GM12864 (cell line): ENCODE measurements around the gene TAMALIN.

ENCODE experiments used
- DNase-seq: peaks from one replicate; pipeline ENCODE4 v3.0.0-alpha.2; 2011; ENCODE audit warnings: low read depth
- H3K4me3 ChIP-seq: 2 replicates; pipeline ENCODE4 v1.5.1; 2011; ENCODE audit warnings: mild to moderate bottlenecking, low read depth, low read length, control low read depth
- TF ChIP-seq, protein P1 (sequence below): IDR thresholded peaks from 2 replicates; pipeline ENCODE4 v1.5.1; 2011; ENCODE audit warnings: low read depth, mild to moderate bottlenecking, moderate library complexity, low read length, control low read depth, inconsistent platforms; ENCODE audit errors: missing control alignments

The TAMALIN gene

GRCh38 chr12:52006726-52007157, at the start of gene TAMALIN:
TSS of gene TAMALIN (plus strand) at chr12:52006946. CDS start at chr12:52007020, 74 bp downstream.
- DNase-seq: no peak
- TF ChIP-seq, protein P1, sequence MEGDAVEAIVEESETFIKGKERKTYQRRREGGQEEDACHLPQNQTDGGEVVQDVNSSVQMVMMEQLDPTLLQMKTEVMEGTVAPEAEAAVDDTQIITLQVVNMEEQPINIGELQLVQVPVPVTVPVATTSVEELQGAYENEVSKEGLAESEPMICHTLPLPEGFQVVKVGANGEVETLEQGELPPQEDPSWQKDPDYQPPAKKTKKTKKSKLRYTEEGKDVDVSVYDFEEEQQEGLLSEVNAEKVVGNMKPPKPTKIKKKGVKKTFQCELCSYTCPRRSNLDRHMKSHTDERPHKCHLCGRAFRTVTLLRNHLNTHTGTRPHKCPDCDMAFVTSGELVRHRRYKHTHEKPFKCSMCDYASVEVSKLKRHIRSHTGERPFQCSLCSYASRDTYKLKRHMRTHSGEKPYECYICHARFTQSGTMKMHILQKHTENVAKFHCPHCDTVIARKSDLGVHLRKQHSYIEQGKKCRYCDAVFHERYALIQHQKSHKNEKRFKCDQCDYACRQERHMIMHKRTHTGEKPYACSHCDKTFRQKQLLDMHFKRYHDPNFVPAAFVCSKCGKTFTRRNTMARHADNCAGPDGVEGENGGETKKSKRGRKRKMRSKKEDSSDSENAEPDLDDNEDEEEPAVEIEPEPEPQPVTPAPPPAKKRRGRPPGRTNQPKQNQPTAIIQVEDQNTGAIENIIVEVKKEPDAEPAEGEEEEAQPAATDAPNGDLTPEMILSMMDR: no peak
- no peak within 1 kb of the TSS; the same call in 1 of the 2 replicates for H3K4me3 ChIP-seq

DNA sequence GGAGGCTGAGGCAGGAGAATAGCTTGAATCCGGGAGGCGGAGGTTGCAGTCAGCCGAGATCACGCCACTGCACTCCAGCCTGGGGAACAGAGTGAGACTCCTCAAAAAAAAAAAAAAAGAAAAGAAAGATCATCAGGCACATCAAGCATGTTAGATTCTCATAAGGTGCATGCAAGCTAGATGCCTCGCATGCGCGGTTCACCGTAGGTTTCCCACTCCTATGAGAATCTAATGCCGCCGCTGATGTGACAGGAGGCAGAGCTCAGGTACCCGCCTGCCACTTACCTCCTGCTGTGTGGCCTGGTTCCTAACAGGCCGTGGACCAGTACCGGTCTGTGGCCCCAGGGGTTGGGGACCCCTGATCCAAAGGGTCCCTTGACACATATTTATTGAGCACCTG, 48.2 kb upstream of the TAMALIN start:
- TF ChIP-seq, protein P1: no peak
- no peak overlapping the region for H3K4me3 ChIP-seq
- no peak for DNase-seq

DNA sequence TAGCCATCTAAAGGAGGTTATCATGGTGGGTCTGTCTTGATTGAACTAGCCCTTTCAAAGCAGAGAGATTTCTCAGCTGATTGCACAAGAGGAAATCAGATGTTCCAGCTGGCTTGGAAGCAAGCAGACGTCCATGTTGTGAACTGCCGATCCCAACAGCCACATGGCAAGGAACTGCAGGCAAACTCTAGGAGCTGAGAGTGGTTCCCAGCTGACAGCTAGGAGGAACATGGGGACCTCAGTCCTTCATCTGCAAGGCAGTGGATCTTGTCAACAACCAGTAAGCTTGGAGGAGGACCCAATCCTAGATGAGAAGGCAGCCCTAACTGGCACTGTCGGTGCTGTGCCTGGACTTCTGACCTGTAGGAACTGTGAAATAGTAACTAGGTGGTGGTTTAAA, 47.5 kb upstream of the TAMALIN start:
- DNase-seq: no peak
- TF ChIP-seq, protein P1: no peak

GRCh38 chr12:51959921-51960320, 46.8 kb upstream of the TAMALIN start:
- H3K4me3 ChIP-seq: no peak overlapping the region
- no peak for DNase-seq
- TF ChIP-seq, protein P1: no peak

More for the DNA sequence above, 47.5 kb upstream of the TAMALIN start:
- H3K4me3 ChIP-seq: no peak overlapping the region

GRCh38 chr12:51960488-51960887, 46.3 kb upstream of the TAMALIN start:
- TF ChIP-seq, protein P1: no peak
- H3K4me3 ChIP-seq: no peak overlapping the region
- DNase-seq: no peak

DNA sequence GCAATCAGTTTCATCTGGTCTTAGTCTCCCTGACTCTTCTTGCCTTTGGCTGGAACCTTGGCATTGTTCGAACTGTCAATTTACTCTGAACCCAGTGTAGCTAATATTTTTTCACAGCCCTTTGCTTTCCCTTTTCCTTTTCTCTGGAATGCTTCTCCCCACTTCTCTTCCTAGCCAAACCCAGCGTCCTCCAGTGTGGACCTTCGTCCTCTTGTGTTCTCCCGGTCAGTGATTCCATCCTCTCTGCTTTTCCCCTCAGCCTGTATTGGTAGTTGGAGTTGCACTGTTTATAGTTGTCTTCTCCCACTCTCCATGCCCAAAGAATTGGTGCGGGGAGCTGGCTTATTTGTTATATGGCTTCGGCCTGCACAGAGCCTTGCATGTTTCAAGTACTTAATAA, 45.9 kb upstream of the TAMALIN start:
- TF ChIP-seq, protein P1: no peak
- H3K4me3 ChIP-seq: no peak overlapping the region
- no peak for DNase-seq

DNA sequence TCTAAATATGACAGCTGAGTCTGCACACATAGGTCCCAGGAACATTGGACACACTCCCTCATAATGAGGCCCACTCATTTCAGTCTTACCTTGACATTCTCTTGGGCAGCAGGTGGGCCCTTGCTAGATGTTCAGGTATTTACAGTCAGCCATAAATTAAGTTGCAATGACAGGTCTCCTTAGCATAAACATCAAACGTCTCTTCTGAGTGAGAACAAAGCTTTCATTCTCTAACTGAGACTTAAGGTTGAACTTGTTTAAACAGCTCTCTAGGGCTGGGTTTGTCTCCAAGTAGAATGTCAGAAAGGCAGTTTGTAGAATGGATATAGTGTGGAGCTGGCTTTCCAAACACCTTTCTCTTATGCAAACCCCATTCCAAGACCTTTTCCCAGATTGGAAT, 44.9 kb upstream of the TAMALIN start:
- no peak overlapping the region for H3K4me3 ChIP-seq
- no peak for DNase-seq
- TF ChIP-seq, protein P1: no peak
